A204.1 (cell line): ENCODE data around the gene OR7C1.
"Not testable (repeated sequence)": the region's sequence is repeated elsewhere in the genome, so short reads cannot be mapped to it uniquely, and the experiment has no call there.

Source experiments
- FAIRE-seq: peaks from 2 replicates; lab custom pipeline; 2012; peaks lifted over from hg19 to GRCh38; lab: Jason Lieb, UNC

OR7C1 gene

DNA sequence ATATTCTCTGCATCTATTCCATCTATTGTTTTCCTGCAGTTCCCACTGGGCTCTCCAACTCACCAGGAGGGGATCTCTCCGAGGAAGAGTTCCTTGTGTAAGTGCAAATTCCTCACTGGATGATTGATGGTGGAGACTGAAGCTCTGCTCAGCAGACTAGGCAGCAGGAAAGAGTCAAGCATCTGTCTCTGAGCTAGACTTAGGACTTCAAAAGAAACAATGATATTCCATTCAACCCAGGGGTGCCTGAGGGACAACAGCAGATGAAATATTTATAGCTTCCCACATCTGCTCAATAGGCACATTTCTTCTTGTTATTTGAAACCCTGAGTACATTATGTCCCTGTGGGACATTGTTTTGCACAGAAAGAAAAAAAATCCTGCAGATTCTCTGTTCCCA, at the start of gene OR7C1, which contains the start of gene OR7A5:
TSS of gene OR7C1 (minus strand) at position 175 of the 400 bp plus-strand sequence. CDS start 35,049 bp downstream, outside the sequence.
TSS of gene OR7A5 (minus strand) at position 175 of the 400 bp plus-strand sequence. CDS start 6,944 bp downstream, outside the sequence.
- FAIRE-seq: no peak

DNA sequence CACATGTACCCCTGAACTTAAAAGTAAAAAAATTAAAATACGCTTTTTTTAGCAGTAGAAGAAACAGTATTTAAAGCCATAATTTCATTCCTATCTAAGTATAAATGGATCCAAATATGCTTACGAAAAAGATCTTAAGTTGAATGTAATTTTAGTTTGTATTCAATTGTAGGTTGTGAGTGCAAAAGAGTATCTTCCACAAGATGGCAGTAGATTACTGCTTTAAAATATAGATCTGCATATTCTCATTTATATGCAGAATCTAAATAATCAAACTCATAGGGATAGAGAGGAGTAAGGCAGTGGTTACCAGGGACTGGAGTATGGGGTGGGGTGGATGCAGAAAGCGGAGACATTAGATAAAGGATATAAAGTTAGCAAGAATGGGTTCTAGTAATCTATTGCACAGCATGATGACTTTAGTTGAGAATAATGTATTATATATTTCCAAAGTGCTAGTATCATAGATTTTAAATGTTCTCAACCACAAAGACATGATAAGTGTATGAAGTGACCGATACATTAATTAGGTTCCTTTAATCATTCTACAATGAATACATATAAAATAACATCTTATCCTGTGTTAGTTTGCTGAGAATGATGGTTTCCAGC, 36.7 kb upstream of the OR7C1 start:
- peak; percentile 97 for FAIRE-seq

DNA sequence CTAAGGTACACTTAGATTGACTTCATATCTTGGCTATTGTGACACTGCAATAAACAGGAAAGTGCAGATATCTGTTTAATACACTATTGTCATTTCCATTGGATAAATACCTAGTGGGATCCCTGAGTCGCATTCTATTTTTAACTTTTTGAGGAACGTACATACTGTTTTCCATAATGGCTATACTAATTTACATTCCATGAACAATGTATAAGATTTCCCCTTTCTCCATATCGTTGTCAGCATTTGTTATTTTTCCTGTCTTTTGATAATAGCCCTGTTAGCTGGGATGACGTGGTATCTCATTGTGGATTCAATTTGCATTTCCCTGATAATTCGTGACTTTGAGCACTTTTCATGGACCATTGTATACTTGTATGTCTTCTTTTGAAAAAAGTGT, 33.5 kb upstream of the OR7C1 start:
- FAIRE-seq: no peak

GRCh38 chr19:14848822-14849221, 13.8 kb upstream of the OR7C1 start, which contains the start of gene OR7A10:
TSS of gene OR7A10 (minus strand) at chr19:14848922. CDS start at chr19:14841877, 7,045 bp downstream.
- FAIRE-seq: no peak

- no peak for FAIRE-seq
Measured at GRCh38 chr19:14843578-14843977, 8.6 kb upstream of the OR7C1 start.

DNA sequence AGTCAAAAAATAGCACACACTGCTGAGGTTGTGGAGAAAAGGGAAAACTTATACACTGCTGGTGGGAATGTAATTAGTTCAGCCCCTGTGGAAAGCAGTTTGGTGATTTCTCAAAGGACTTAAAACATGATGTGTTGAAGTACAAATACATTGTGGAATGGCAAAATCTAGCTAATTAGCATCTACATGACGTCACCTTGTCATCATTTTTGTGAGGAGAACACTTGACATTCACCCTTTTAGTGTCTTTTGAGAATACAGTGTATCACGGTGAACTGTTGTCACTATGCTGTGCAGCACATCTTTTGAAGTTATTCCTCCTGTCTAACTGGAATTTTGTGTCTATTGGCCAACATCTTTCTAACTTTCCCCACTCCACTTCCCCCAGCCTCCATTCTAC, 8.2 kb upstream of the OR7C1 start:
- no peak for FAIRE-seq

DNA sequence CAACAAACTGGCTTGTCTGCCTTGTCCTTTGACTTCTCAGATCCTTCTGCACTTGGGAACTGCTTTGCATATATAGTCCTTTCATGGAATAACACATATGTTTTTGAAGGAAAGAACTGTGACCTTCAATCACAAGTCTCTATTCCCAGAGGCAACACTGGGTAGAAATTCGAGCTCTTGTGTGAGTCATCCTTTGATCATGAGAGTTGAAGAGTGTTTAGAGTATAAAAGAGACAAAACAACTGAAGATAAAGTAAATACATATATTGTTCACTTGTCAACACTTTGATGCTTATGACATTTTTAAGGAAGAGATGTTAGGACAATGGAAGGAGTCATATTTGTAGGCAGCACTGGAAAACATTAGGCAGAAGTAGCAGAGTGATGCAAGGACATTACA, 5.2 kb upstream of the OR7C1 start:
- FAIRE-seq: no peak

DNA sequence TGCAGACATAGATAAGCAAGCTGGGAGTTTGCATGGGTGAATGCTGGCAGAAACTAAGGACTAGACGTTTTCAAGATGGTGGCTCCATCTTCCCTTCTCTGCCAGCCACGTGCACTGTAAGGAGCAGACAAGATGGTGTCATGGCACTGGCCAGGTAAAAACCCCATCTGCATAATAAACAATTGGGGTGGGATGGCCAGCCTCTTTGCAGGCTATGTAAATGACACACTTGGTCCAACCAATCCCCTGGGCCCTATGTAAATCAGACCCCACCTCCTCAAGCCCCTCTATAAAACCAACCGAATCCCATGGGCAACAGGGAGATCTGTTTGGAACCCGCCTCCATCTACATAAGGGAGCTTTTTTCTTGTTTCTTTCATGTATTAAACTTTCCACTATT, 2.4 kb upstream of the OR7C1 start:
- FAIRE-seq: no peak

DNA sequence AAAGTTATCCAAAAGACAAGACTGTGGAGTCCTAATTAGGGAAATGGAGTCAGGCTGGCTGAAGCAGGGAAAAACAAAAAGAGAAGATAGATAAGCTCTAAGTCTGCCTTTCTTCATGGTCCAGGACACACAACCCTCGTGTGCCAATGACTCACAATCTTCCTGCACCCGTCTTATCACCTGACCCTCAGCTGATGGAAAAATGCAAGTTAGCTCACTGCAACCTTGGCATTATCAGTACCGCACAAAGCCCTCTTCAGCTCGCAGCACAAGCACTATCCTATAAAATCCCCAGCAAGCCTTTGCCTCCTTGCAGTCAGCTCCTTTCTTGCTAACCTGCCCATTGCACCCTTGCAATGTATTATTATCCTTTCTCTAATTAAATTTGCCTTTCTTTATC, 4.3 kb downstream of the OR7C1 start:
- no peak for FAIRE-seq

- no peak for FAIRE-seq
Measured at GRCh38 chr19:14826006-14826405, 9.0 kb downstream of the OR7C1 start.

DNA sequence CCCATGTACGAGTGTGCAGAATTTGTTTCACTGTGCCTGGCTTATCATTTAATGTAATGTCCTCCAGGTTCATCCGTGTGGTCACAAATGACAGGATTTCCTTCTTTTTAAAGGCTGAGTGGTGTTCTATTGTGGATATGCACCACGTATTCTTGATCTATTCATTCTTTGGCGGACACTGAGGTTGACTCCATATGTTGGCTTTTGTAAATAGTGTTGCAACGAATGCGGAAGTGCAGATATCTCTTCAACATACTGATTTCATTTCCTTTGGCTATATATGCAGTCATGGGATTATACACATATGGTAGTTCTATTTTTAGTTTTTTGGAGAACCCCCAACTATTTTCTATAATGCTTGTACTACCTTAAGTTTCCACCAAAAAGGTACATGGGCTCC, 13.0 kb downstream of the OR7C1 start:
- FAIRE-seq: no peak

DNA sequence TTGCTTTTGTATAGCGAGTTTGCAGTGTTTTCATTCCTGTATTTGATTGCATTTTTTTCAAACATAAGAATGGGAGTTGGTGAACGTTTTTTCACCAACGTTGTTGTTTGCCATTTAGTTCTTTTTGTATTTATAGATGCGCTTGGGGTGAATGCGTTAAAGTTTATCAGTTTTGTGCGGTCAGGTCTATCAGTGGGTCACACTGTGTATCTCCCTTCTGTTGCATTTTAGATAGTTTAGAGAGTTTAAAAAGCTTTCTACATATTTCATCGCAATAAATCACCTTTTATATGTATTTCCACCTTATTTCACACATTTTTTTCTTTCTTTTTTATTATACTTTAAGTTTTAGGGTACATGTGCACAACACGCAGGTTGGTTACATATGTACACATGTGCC, 16.4 kb downstream of the OR7C1 start:
- no peak for FAIRE-seq

DNA sequence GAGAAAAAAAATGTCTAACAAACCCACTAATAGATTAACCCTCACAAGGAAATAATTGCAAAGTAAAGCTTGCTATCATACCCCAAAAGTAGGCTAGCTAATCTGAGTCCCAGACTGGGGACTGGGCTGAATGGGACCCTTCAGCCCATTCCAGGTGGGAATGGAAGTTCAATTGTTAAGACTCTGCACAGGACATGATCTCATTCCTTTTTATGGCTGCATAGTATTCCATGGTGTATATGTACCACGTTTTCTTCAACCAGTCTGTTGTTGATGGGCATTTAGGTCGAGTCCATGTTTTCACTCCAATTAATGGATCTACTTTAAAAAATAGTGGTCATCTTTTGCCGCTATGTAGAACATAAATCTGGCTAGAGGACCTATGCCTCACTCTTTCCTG, 17.9 kb downstream of the OR7C1 start:
- no peak for FAIRE-seq

DNA sequence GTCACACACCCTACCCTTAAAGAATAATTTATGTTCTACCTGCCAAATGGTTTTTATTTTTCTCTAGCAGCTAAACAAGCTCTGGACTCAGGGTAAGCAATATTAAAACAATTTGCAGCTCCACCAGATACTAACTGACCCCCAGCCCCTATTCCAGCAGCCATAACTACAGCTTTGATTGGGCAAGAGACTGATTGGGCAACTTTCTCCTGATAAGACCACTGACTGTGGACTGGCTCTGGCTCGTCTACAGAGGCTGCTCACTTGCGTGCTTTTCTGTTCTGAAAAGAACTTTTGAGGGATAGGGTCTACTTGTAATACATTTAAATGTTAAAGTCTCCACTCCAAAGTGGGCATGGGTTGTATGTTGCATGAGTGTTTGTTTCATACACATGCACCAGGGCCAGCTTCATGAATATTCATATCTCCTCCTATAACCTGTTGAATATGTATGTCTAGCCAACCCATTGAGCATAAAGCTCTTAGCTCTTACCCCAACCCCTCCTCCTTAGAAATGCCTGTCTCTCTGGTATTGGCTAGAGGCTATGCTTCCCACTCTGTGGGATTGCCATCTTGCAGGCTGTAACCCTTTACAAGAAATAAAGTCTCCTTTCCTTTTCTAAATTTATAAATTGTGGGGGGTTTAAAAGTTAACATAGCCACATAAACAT, 19.9 kb downstream of the OR7C1 start:
- no peak for FAIRE-seq

- FAIRE-seq: no peak
Measured at GRCh38 chr19:14809272-14810057, 25.5 kb downstream of the OR7C1 start.

DNA sequence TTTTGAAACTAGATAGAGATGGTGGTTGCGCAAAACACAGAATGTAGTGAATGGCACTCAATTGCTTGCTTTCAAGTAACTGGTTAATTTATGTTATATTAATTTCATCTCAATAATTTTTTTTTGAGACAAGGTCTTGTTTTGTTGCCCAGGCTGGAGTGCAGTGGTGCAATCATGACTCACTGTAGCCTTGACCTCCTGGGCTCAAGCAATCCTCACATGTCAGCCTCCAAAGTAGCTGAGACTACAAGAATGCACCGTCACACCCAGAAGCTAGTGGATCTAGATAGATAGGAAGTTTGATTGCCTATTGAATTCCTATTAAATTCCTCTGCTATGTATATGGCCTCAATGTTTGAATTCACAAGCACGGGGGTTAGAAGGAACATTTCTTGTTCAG, 30.2 kb downstream of the OR7C1 start:
- FAIRE-seq: no peak

DNA sequence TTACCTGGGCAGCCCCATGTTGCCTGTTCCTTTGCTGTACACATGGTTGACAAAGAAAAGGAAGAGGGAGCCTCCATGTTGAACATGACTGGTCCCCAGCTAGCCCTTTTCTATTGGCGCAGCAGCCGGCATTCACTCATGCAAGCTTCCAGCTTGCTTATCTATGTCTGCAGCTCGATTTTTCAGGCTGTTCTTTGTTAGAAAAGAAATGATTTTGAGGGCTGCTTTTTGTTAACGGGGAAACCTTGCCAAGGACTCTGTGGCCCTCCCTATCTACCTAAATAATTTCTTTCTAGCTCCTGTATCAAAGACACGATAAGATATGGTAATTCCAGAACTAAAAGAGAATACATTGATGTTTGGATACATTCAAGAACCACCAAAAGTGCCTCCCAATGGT, 36.2 kb downstream of the OR7C1 start:
- no peak for FAIRE-seq

GRCh38 chr19:14796021-14796420, 39.0 kb downstream of the OR7C1 start:
- no peak for FAIRE-seq

GRCh38 chr19:14795078-14795721, 39.8 kb downstream of the OR7C1 start:
- no peak for FAIRE-seq

GRCh38 chr19:14792250-14792649, 42.7 kb downstream of the OR7C1 start:
- FAIRE-seq: not testable (repeated sequence)

- FAIRE-seq: no peak
Measured at GRCh38 chr19:14786421-14786851, 48.5 kb downstream of the OR7C1 start.

GRCh38 chr19:14785102-14785793, 49.7 kb downstream of the OR7C1 start:
- FAIRE-seq: not testable (repeated sequence)
